ENCODE measurements around the gene GRIFIN.

DNA sequence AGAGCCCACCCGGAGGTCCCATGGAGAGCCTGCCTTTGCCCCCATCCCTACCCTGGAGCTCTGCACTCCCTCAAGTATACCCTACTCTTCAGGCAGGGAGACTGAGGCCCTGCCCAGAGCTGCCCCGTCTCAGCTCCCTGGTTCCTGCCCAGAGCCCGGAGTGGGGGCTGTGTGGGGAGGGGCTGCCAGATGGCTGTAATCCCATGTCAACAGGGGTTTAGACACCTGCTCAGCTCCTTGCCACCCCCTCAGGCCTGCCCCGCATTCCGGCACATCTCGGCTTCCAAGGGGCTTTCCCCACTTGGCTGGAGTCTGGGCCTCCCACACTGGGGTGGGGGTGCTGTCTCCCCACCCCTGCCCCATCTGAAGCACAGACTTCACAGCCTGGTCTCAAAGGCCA is 22.5 kb upstream of the GRIFIN start:
- TF ChIP-seq FOXM1 (IDR thresholded peaks at IDR 0.05; ENCODE audit: low read depth) = no peak
- no peak for TF ChIP-seq RCOR1 (IDR thresholded peaks at IDR 0.05; ENCODE audit: low read length)
- TF ChIP-seq, protein P1, sequence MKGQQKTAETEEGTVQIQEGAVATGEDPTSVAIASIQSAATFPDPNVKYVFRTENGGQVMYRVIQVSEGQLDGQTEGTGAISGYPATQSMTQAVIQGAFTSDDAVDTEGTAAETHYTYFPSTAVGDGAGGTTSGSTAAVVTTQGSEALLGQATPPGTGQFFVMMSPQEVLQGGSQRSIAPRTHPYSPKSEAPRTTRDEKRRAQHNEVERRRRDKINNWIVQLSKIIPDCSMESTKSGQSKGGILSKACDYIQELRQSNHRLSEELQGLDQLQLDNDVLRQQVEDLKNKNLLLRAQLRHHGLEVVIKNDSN (IDR thresholded peaks at IDR 0.05; ENCODE audit: borderline replicate concordance, low read depth) = no peak
- TF ChIP-seq YY1 (IDR thresholded peaks at IDR 0.05; ENCODE audit: low read depth) = no peak
- TF ChIP-seq, protein P2, sequence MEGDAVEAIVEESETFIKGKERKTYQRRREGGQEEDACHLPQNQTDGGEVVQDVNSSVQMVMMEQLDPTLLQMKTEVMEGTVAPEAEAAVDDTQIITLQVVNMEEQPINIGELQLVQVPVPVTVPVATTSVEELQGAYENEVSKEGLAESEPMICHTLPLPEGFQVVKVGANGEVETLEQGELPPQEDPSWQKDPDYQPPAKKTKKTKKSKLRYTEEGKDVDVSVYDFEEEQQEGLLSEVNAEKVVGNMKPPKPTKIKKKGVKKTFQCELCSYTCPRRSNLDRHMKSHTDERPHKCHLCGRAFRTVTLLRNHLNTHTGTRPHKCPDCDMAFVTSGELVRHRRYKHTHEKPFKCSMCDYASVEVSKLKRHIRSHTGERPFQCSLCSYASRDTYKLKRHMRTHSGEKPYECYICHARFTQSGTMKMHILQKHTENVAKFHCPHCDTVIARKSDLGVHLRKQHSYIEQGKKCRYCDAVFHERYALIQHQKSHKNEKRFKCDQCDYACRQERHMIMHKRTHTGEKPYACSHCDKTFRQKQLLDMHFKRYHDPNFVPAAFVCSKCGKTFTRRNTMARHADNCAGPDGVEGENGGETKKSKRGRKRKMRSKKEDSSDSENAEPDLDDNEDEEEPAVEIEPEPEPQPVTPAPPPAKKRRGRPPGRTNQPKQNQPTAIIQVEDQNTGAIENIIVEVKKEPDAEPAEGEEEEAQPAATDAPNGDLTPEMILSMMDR (IDR thresholded peaks at IDR 0.05) = no peak
- TF ChIP-seq SMC3 (IDR thresholded peaks at IDR 0.05; ENCODE audit: low read depth, low read length) = no peak
- no peak for TF ChIP-seq SIN3A (IDR thresholded peaks at IDR 0.05; ENCODE audit: borderline replicate concordance, low read depth, low read length)

Measured in SK-N-SH (cell line).